Frontal cortex (tissue), 4 donors: Measurements from ENCODE around the gene COL4A4. TPM values are rescaled to one million over a fixed set of nuclear protein-coding genes. Genes with fewer than 3 reads are reported as not detected.

Experiments used
- DNase-seq, 2 donors: peaks; one replicate each; pipeline ENCODE4 v3.0.0; 2012; ENCODE audit warnings: low spot score in 2 of 2
- FAIRE-seq: peaks from 2 replicates; lab custom pipeline; 2012; peaks lifted over from hg19 to GRCh38; lab: Jason Lieb, UNC
- small RNA-seq: library from RNA; depleted of rRNA; stranded (forward); fragments of <200 nt; gene quantifications from one replicate; pipeline ENCODE3, GENCODE V24; 2014
- total RNA-seq: library from RNA; depleted of rRNA; stranded (reverse); fragments of >200 nt; gene quantifications from one replicate; pipeline ENCODE4 v1.2.3, GENCODE V29; 2014
- donor health status: control.
- donor health status: control.
- donor health status: control.

The COL4A4 gene
- total RNA-seq, 1 donor from 2014 or later, result 0.41 TPM

GRCh38 chr2:226956659-226957058 is 207.3 kb downstream of the COL4A4 start:
- FAIRE-seq (no peak), DNase-seq (no peak)

GRCh38 chr2:226953826-226954225 is 210.2 kb downstream of the COL4A4 start:
- no peak for FAIRE-seq

GRCh38 chr2:226953206-226953605 is 210.8 kb downstream of the COL4A4 start:
- FAIRE-seq, result no peak
- DNase-seq, result no peak

More at GRCh38 chr2:226953826-226954225, 210.2 kb downstream of the COL4A4 start:
- DNase-seq, result no peak

Small RNA genes lying within 50 kb of the gene (small RNA-seq; reads per million reads assigned to genes)
- gene RF00554, result not detected

Other genes starting within 250 kb of the COL4A4 start
- gene COL4A3, start 419 bp upstream of the COL4A4 start, total RNA-seq, result under 0.01 TPM
- 110 TPM for gene MFF, start 161.0 kb upstream of the COL4A4 start, total RNA-seq
- not detected for gene TM4SF20, start 215.1 kb upstream of the COL4A4 start, total RNA-seq
- not detected for gene SCYGR1, start 223.7 kb upstream of the COL4A4 start, total RNA-seq